SK-N-SH (cell line): ENCODE measurements around the gene SH3PXD2B. TPM values are rescaled to one million over a fixed set of nuclear protein-coding genes. Genes with fewer than 3 reads are reported as not detected.

Experiments used
- CTCF ChIA-PET: fragments of 300-600, 350-600 bp; formaldehyde crosslinking; extraction: SDS; loops from one replicate; lab custom pipeline; 2021; lab: Yijun Ruan, JAX
- POLR2A ChIA-PET: fragments of 350-600 bp; sonication (Branson Sonifier 250); formaldehyde crosslinking; extraction: SDS; loops from one replicate; lab custom pipeline; 2020; ENCODE audit warnings: antibody characterized with exemption, inconsistent platforms; lab: Yijun Ruan, JAX
- DNase-seq: peaks from one replicate; pipeline ENCODE4 v3.0.0; 2012
- H2AFZ ChIP-seq: fragments of 200-600 bp; sonication (generic); 2 replicates; pipeline ENCODE4 v1.8.1; 2016; ENCODE audit warnings: antibody characterized with exemption, mild to moderate bottlenecking, low read depth
- H3F3A ChIP-seq: fragments of 200-600 bp; sonication (generic); replicated peaks from 2 replicates; pipeline ENCODE3; 2016; ENCODE audit warnings: antibody characterized with exemption, mild to moderate bottlenecking; ENCODE audit not compliant: insufficient read depth
- H3K27ac ChIP-seq, 2 experiments: fragments of 200-500 bp in 1 of 2; fragments of 200-600 bp in 1 of 2; sonication (Bioruptor generic) in 1 of 2; sonication (generic), shearing (Covaris generic) in 1 of 2; 2 replicates each; pipeline versions ENCODE4 v1.5.1 to v1.6.1; 2014 to 2016; ENCODE audit warnings: low read depth in 2 of 2, inconsistent platforms in 1 of 2, low read length in 1 of 2, mild to moderate bottlenecking in 1 of 2, mixed read lengths in 1 of 2
- H3K27me3 ChIP-seq: fragments of 200-600 bp; sonication (generic), shearing (Covaris generic); 2 replicates; pipeline ENCODE4 v1.6.1; 2016; ENCODE audit warnings: mixed run types; ENCODE audit not compliant: insufficient read depth
- H3K36me3 ChIP-seq, 2 experiments: fragments of 200-500 bp in 1 of 2; fragments of 200-600 bp in 1 of 2; sonication (Bioruptor generic) in 1 of 2; sonication (generic) in 1 of 2; replicated peaks in 1 of 2; 2 replicates each; pipeline versions ENCODE3 to v1.5.1; 2014 to 2016; ENCODE audit warnings: low read length in 1 of 2, mild to moderate bottlenecking in 1 of 2; ENCODE audit not compliant: insufficient read depth in 2 of 2, control insufficient read depth in 1 of 2
- H3K4me1 ChIP-seq, 2 experiments: fragments of 200-500 bp in 1 of 2; fragments of 200-600 bp in 1 of 2; sonication (Bioruptor generic) in 1 of 2; sonication (generic), shearing (Covaris generic) in 1 of 2; 2 replicates each; pipeline versions ENCODE4 v1.5.1 to v1.6.1; 2014 to 2016; ENCODE audit warnings: low read depth in 1 of 2, low read length in 1 of 2, mixed run types in 1 of 2; ENCODE audit not compliant: insufficient read depth in 2 of 2, control insufficient read depth in 1 of 2
- H3K4me2 ChIP-seq: fragments of 200-600 bp; sonication (generic), shearing (Covaris generic); 2 replicates; pipeline ENCODE4 v1.6.1; 2017; ENCODE audit warnings: mixed run types
- H3K4me3 ChIP-seq, 2 experiments: fragments of 200-500 bp in 1 of 2; fragments of 200-600 bp in 1 of 2; sonication (Bioruptor generic) in 1 of 2; sonication (generic), shearing (Covaris generic) in 1 of 2; 2 replicates each; pipeline versions ENCODE4 v1.5.1 to v1.8.1; 2014 to 2016; ENCODE audit warnings: low read depth in 2 of 2, inconsistent platforms in 1 of 2, low read length in 1 of 2, mild to moderate bottlenecking in 1 of 2, mixed read lengths in 1 of 2, moderate library complexity in 1 of 2
- H3K79me2 ChIP-seq: fragments of 200-600 bp; sonication (generic); 2 replicates; pipeline ENCODE4 v1.8.1; 2017; ENCODE audit warnings: mild to moderate bottlenecking; ENCODE audit not compliant: insufficient read depth
- H3K9ac ChIP-seq: fragments of 200-600 bp; sonication (generic); 2 replicates; pipeline ENCODE4 v1.6.1; 2017; ENCODE audit warnings: mixed run types
- H3K9me2 ChIP-seq: fragments of 200-600 bp; sonication (generic); 2 replicates; pipeline ENCODE4 v1.6.1; 2017; ENCODE audit warnings: mixed run types
- H3K9me3 ChIP-seq: fragments of 200-600 bp; sonication (generic); 2 replicates; pipeline ENCODE4 v1.6.1; 2017; ENCODE audit warnings: mixed run types, mild to moderate bottlenecking, moderate library complexity
- H4K20me1 ChIP-seq: fragments of 200-600 bp; sonication (generic); 2 replicates; pipeline ENCODE4 v1.6.1; 2017; ENCODE audit warnings: mild to moderate bottlenecking, mixed run types; ENCODE audit not compliant: insufficient read depth
- EP300 ChIP-seq, 2 experiments: IDR thresholded peaks; 2 replicates each; pipeline versions ENCODE4 v1.4.0 to v1.6.1; 2012; ENCODE audit warnings: borderline replicate concordance in 1 of 2, low read depth in 1 of 2, low read length in 1 of 2
- FOXM1 ChIP-seq: IDR thresholded peaks from 2 replicates; pipeline ENCODE4 v1.4.0; 2012; ENCODE audit warnings: low read depth, mild to moderate bottlenecking
- GATA2 ChIP-seq: sonication (generic); formaldehyde crosslinking; IDR thresholded peaks from 2 replicates; pipeline ENCODE4 v1.5.0; 2020; ENCODE audit warnings: mild to moderate bottlenecking, missing genetic modification reagents
- JUND ChIP-seq: IDR thresholded peaks from 2 replicates; pipeline ENCODE4 v1.4.0; 2012
- NFIC ChIP-seq: IDR thresholded peaks from 2 replicates; pipeline ENCODE4 v1.4.0; 2012; ENCODE audit warnings: borderline replicate concordance
- RAD21 ChIP-seq: IDR thresholded peaks from 2 replicates; pipeline ENCODE4 v1.6.1; 2012; ENCODE audit warnings: mild to moderate bottlenecking, low read length
- RCOR1 ChIP-seq: fragments of 150-350 bp; IDR thresholded peaks from 2 replicates; pipeline ENCODE4 v1.6.1; 2017; ENCODE audit warnings: antibody characterized with exemption, low read length
- RXRA ChIP-seq: IDR thresholded peaks from 2 replicates; pipeline ENCODE4 v1.4.0; 2012; ENCODE audit warnings: low read depth, mild to moderate bottlenecking, borderline replicate concordance
- SIN3A ChIP-seq: IDR thresholded peaks from 2 replicates; pipeline ENCODE4 v1.6.1; 2012; ENCODE audit warnings: low read depth, mild to moderate bottlenecking, low read length, moderate library complexity, borderline replicate concordance
- SMC3 ChIP-seq: IDR thresholded peaks from 2 replicates; pipeline ENCODE4 v1.6.1; 2012; ENCODE audit warnings: low read depth, low read length, improper control_type of control experiment
- TCF12 ChIP-seq: IDR thresholded peaks from 2 replicates; pipeline ENCODE4 v1.4.0; 2012
- TEAD4 ChIP-seq: IDR thresholded peaks from 2 replicates; pipeline ENCODE4 v1.4.0; 2012; ENCODE audit warnings: mild to moderate bottlenecking, borderline replicate concordance; ENCODE audit not compliant: insufficient read depth
- YY1 ChIP-seq: IDR thresholded peaks from 2 replicates; pipeline ENCODE4 v1.4.0; 2012; ENCODE audit warnings: low read depth, mild to moderate bottlenecking
- WGBS: methylation state at CpG from one replicate; pipeline ENCODE4 v1.1.6; 2017; ENCODE audit warnings: low lambda C conversion rate; 5-methylcytosine and 5-hydroxymethylcytosine counted together
- polyA plus RNA-seq, 3 experiments: library from polyadenylated mRNA; depleted of rRNA; stranded (reverse); fragments of >200 nt; gene quantifications; 2 replicates each; pipeline ENCODE4 v1.2.3, GENCODE V29; 2012
- TF ChIP-seq, protein P1 (sequence below): IDR thresholded peaks from 2 replicates; pipeline ENCODE4 v1.6.1; 2012; ENCODE audit warnings: mild to moderate bottlenecking, low read depth, low read length, moderate library complexity
- TF ChIP-seq, protein P2 (sequence below): IDR thresholded peaks from 2 replicates; pipeline ENCODE4; 2012

Gene SH3PXD2B
- polyA plus RNA-seq, 1 of the 3 experiments (the other 2 are of a cell fraction), result 15.0 TPM

DNA sequence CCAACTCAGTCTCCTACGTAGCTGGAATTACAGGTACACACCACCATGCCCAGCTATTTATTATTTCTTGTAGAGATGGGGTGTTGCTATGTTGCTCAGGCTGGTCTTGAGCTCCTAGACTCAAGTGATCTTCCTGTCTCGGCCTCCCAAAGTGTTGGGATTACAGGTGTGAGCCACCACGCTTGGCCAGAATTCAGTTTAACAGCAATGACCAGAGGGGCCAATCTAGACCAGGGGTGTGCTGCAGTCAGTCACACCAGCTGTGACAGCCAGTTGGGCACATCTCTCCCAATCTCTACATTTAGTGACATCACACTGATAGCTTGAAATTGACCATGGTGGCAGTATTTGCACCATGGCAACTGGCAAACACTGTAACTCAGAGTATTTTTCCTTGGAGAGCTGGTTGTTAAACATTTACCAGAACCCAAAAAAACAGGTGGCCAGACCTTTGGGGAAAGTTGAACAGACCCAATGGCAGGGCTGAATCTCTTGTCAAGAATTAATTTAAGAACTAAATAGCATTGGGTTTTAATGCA is 103.0 kb downstream of the SH3PXD2B start:
- H3K36me3 ChIP-seq, result peaks cover 44 to 53% of the 10 kb centered on the region in 2 experiments

More for the DNA sequence above, 103.0 kb downstream of the SH3PXD2B start:
- POLR2A ChIA-PET, result no interaction called here
- Histone ChIP-seq H3F3A (no peaks in the 10 kb centered on the region), H4K20me1 (no peaks in the 10 kb centered on the region), H3K79me2 (no peaks in the 10 kb centered on the region), H3K27me3 (no peaks in the 10 kb centered on the region), H3K4me2 (no peak overlapping the region), H3K9me2 (no peaks in the 10 kb centered on the region), H3K9ac (no peak overlapping the region)
- TF ChIP-seq JUND (no peak), GATA2 (no peak), NFIC (no peak), RXRA (no peak), TEAD4 (no peak), SIN3A (no peak), RCOR1 (no peak), EP300 (IDR thresholded peaks at IDR 0.05; ENCODE audit: borderline replicate concordance in 1 of 2, low read depth in 1 of 2, low read length in 1 of 2) (no peak), SMC3 (no peak), RAD21 (no peak), TCF12 (no peak), FOXM1 (no peak), YY1 (no peak)
- TF ChIP-seq, protein P1, sequence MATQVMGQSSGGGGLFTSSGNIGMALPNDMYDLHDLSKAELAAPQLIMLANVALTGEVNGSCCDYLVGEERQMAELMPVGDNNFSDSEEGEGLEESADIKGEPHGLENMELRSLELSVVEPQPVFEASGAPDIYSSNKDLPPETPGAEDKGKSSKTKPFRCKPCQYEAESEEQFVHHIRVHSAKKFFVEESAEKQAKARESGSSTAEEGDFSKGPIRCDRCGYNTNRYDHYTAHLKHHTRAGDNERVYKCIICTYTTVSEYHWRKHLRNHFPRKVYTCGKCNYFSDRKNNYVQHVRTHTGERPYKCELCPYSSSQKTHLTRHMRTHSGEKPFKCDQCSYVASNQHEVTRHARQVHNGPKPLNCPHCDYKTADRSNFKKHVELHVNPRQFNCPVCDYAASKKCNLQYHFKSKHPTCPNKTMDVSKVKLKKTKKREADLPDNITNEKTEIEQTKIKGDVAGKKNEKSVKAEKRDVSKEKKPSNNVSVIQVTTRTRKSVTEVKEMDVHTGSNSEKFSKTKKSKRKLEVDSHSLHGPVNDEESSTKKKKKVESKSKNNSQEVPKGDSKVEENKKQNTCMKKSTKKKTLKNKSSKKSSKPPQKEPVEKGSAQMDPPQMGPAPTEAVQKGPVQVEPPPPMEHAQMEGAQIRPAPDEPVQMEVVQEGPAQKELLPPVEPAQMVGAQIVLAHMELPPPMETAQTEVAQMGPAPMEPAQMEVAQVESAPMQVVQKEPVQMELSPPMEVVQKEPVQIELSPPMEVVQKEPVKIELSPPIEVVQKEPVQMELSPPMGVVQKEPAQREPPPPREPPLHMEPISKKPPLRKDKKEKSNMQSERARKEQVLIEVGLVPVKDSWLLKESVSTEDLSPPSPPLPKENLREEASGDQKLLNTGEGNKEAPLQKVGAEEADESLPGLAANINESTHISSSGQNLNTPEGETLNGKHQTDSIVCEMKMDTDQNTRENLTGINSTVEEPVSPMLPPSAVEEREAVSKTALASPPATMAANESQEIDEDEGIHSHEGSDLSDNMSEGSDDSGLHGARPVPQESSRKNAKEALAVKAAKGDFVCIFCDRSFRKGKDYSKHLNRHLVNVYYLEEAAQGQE, result no peak
- TF ChIP-seq, protein P2, sequence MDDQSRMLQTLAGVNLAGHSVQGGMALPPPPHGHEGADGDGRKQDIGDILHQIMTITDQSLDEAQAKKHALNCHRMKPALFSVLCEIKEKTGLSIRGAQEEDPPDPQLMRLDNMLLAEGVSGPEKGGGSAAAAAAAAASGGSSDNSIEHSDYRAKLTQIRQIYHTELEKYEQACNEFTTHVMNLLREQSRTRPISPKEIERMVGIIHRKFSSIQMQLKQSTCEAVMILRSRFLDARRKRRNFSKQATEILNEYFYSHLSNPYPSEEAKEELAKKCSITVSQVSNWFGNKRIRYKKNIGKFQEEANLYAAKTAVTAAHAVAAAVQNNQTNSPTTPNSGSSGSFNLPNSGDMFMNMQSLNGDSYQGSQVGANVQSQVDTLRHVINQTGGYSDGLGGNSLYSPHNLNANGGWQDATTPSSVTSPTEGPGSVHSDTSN, result no peak
- TF ChIP-seq, all 33 proteins: peak for 0
- no peak overlapping the region for H3K27ac ChIP-seq
- no peak overlapping the region for H2AFZ ChIP-seq
- WGBS, result 100% methylated on average over 3 of the region's 3 CpGs
- CTCF ChIA-PET, result interaction anchor here (1.1 kb wide), 1 partner anchor 356 kb away, joined by 4 read pairs; no protein-coding TSS in a partner anchor
- no peak overlapping the region for H3K4me3 ChIP-seq
- H3K4me1 ChIP-seq, result no peaks in the 10 kb centered on the region
- H3K9me3 ChIP-seq, result no peaks in the 10 kb centered on the region
- no peak for DNase-seq
